GM12878 (cell line): Measurements from ENCODE around the gene EDEM2. TPM values are rescaled to one million over a fixed set of nuclear protein-coding genes. Genes with fewer than 3 reads are reported as not detected.

Experiments used
- ATAC-seq: fragments of 200-7000 bp; cut with Tn5 transposase; 3 replicates; pipeline ENCODE4 v1.9.1; 2020; ENCODE audit warnings: mild to moderate bottlenecking, moderate library complexity
- BruUV-seq: library from RNA; stranded (reverse); fragments of 400-500 nt; replicated peaks from 2 replicates; lab custom pipeline; 2021; lab: Mats Ljungman, UMichigan
- CTCF ChIA-PET: fragments of 300-600 bp; sonication (Branson Sonifier 250); formaldehyde crosslinking; extraction: SDS; loops from one replicate; lab custom pipeline; 2021; ENCODE audit warnings: inconsistent platforms; lab: Yijun Ruan, JAX
- POLR2A ChIA-PET: fragments of 350-600 bp; formaldehyde crosslinking; extraction: SDS; loops from one replicate; lab custom pipeline; 2021; ENCODE audit warnings: inconsistent platforms; lab: Charles Lee
- RAD21 ChIA-PET: fragments of 300-600 bp; sonication (Branson Sonifier 250); formaldehyde crosslinking; loops from one replicate; lab custom pipeline; 2023; ENCODE audit warnings: antibody characterized with exemption; ENCODE audit not compliant: unreplicated experiment; lab: Charles Lee
- SMC1A ChIA-PET: fragments of 300-600 bp; sonication (Branson Sonifier 250); formaldehyde crosslinking; loops from one replicate; lab custom pipeline; 2023; ENCODE audit not compliant: unreplicated experiment, uncharacterized antibody; lab: Charles Lee
- DNase-seq: peaks from one replicate; pipeline ENCODE4 v3.0.0-alpha.2; 2011; ENCODE audit warnings: low read depth, low spot score
- FAIRE-seq: peaks from 3 replicates; lab custom pipeline; 2011; peaks lifted over from hg19 to GRCh38; lab: Jason Lieb, UNC
- H2AFZ ChIP-seq: 2 replicates; pipeline ENCODE4 v1.6.0; 2011; ENCODE audit warnings: low read depth, low read length, control low read depth; ENCODE audit not compliant: control insufficient read depth
- H3K27ac ChIP-seq: 2 replicates; pipeline ENCODE4 v1.5.1; 2011; ENCODE audit warnings: control low read depth; ENCODE audit not compliant: control insufficient read depth, insufficient read depth
- H3K27me3 ChIP-seq, 2 experiments: replicated peaks in 1 of 2; 2 replicates each; pipeline versions ENCODE4 v1.6.0 to v1.6.1; 2011; ENCODE audit warnings: low read length in 1 of 2; ENCODE audit not compliant: control insufficient read depth in 2 of 2, insufficient read depth in 2 of 2
- H3K36me3 ChIP-seq, 2 experiments: 2 replicates each; pipeline ENCODE4 v1.5.1; 2011; ENCODE audit warnings: low read length in 1 of 2; ENCODE audit not compliant: control insufficient read depth in 2 of 2, insufficient read depth in 2 of 2
- H3K4me1 ChIP-seq: 2 replicates; pipeline ENCODE4 v1.6.1; 2011; ENCODE audit warnings: mild to moderate bottlenecking, low read length, moderate library complexity, mixed read lengths; ENCODE audit not compliant: control insufficient read depth, insufficient read depth
- H3K4me2 ChIP-seq: 2 replicates; pipeline ENCODE4 v1.6.0; 2011; ENCODE audit warnings: control low read depth; ENCODE audit not compliant: control insufficient read depth, insufficient read depth
- H3K4me3 ChIP-seq: fragments of 200-600 bp; sonication (generic); 2 replicates; pipeline ENCODE4 v1.5.1; 2016
- H3K79me2 ChIP-seq: 2 replicates; pipeline ENCODE4 v1.6.0; 2011; ENCODE audit warnings: low read length; ENCODE audit not compliant: control insufficient read depth, insufficient read depth
- H3K9ac ChIP-seq: 2 replicates; pipeline ENCODE4 v1.8.0; 2011; ENCODE audit warnings: low read length, control low read depth, mixed read lengths; ENCODE audit not compliant: control insufficient read depth, insufficient read depth
- H3K9me3 ChIP-seq: replicated peaks from 3 replicates; pipeline ENCODE4 v1.5.1; 2011; ENCODE audit warnings: mild to moderate bottlenecking, low read length; ENCODE audit not compliant: control insufficient read depth, insufficient read depth
- H4K20me1 ChIP-seq: 2 replicates; pipeline ENCODE4 v1.6.0; 2011; ENCODE audit not compliant: control insufficient read depth, insufficient read depth
- EP300 ChIP-seq, 2 experiments: fragments of 150-350 bp in 1 of 2; IDR thresholded peaks; 2 replicates each; pipeline ENCODE4 v1.6.1; 2011 to 2012; ENCODE audit warnings: low read depth in 2 of 2, low read length in 2 of 2, borderline replicate concordance in 1 of 2, improper control_type of control experiment in 1 of 2, inconsistent platforms in 1 of 2; ENCODE audit not compliant: control insufficient read depth in 1 of 2
- ESRRA ChIP-seq: IDR thresholded peaks from 2 replicates; pipeline ENCODE4 v1.6.1; 2012; ENCODE audit warnings: mild to moderate bottlenecking, low read length, improper control_type of control experiment
- ETV6 ChIP-seq, 2 experiments: fragments of 450-650 bp in 1 of 2; IDR thresholded peaks in 1 of 2; conservative IDR thresholded peaks in 1 of 2; 2 replicates each; pipeline ENCODE4 v1.6.1; 2014; ENCODE audit warnings: antibody characterized with exemption in 1 of 2, borderline replicate concordance in 1 of 2, low read depth in 1 of 2, mild to moderate bottlenecking in 1 of 2, moderate library complexity in 1 of 2
- GABPA ChIP-seq: IDR thresholded peaks from 2 replicates; pipeline ENCODE4 v1.6.1; 2014; ENCODE audit warnings: antibody characterized with exemption, low read depth, mild to moderate bottlenecking, inconsistent platforms
- IKZF2 ChIP-seq, 2 experiments: fragments of 450-650 bp; IDR thresholded peaks; 2 replicates each; pipeline ENCODE4 v1.6.1; 2017; ENCODE audit warnings: mild to moderate bottlenecking in 2 of 2, moderate library complexity in 2 of 2
- IRF4 ChIP-seq: IDR thresholded peaks from 2 replicates; pipeline ENCODE4 v1.6.1; 2011; ENCODE audit warnings: low read depth, low read length
- POLR2A ChIP-seq: IDR thresholded peaks from 2 replicates; pipeline ENCODE4 v1.6.1; 2011; ENCODE audit warnings: low read depth, mild to moderate bottlenecking, low read length
- POLR2AphosphoS2 ChIP-seq: IDR thresholded peaks from 2 replicates; pipeline ENCODE4 v1.6.1; 2011; ENCODE audit warnings: low read depth, mild to moderate bottlenecking, low read length, improper control_type of control experiment, moderate library complexity
- RUNX3 ChIP-seq: IDR thresholded peaks from 2 replicates; pipeline ENCODE4 v1.6.1; 2012; ENCODE audit warnings: low read length, inconsistent platforms
- SREBF1 ChIP-seq: IDR thresholded peaks from 2 replicates; pipeline ENCODE4 v1.6.1; 2012; ENCODE audit warnings: mild to moderate bottlenecking, low read length
- YY1 ChIP-seq: IDR thresholded peaks from 2 replicates; pipeline ENCODE4 v1.6.1; 2011; ENCODE audit warnings: low read depth, mild to moderate bottlenecking, low read length
- ZNF217 ChIP-seq: fragments of 450-650 bp; IDR thresholded peaks from 2 replicates; pipeline ENCODE4 v1.6.1; 2017; ENCODE audit warnings: antibody characterized with exemption, mild to moderate bottlenecking
- WGBS: methylation state at CpG from one replicate; pipeline ENCODE4 v1.1.6; 2016; ENCODE audit warnings: low lambda C conversion rate; ENCODE audit not compliant: insufficient replicate concordance, insufficient coverage; ENCODE audit errors: missing lambda C conversion rate; 5-methylcytosine and 5-hydroxymethylcytosine counted together
- in situ Hi-C: fragments of 300-500 bp; cut with MboI; formaldehyde crosslinking; loops from 9 replicates; pipeline ENCODE4 v1.14.3; 2018; ENCODE audit warnings: mixed read lengths
- intact Hi-C: fragments of 100-400 bp; cut with micrococcal nuclease; formaldehyde crosslinking; loops from one replicate; pipeline ENCODE4 v1.14.2; 2022; ENCODE audit not compliant: unreplicated experiment
- polyA plus RNA-seq, 11 experiments: library from polyadenylated mRNA; depleted of rRNA in 4 of 11; unstranded in 6 of 11; stranded (reverse) in 5 of 11; fragments of >200 nt; fragmentation: Nextera tagmentation in 4 of 11; fragmentation: Illumina TruSeq in 1 of 11; extraction: Ambion mirVana in 4 of 11; extraction: Trizol in 1 of 11; gene quantifications; 1 replicate in 1 of 11; 2 replicates in 10 of 11; pipeline versions ENCODE4 v1.2.1 to v1.2.3, GENCODE V29; 2011 to 2016; ENCODE audit warnings: inconsistent platforms in 2 of 11, missing spikeins in 2 of 11, low read depth in 1 of 11
- total RNA-seq, 4 experiments: library from RNA; depleted of rRNA in 3 of 4; stranded (reverse); fragments of >200 nt in 3 of 4; fragmentation: Illumina TruSeq in 1 of 4; extraction: Trizol in 1 of 4; gene quantifications; 2 replicates each; pipeline versions ENCODE4 v1.2.1 to v1.2.3, GENCODE V29; 2013 to 2021
- TF ChIP-seq, protein P1 (sequence below), 3 experiments: IDR thresholded peaks in 2 of 3; conservative IDR thresholded peaks in 1 of 3; 2 replicates each; pipeline ENCODE4 v1.5.1; 2011; ENCODE audit warnings: low read depth in 3 of 3, low read length in 3 of 3, mild to moderate bottlenecking in 3 of 3, control low read depth in 2 of 3, moderate library complexity in 2 of 3, inconsistent platforms in 1 of 3, mixed read lengths in 1 of 3; ENCODE audit not compliant: control insufficient read depth in 2 of 3, insufficient read depth in 1 of 3; ENCODE audit errors: extremely low read depth in 1 of 3

EDEM2 gene
- total and polyA plus RNA-seq, 10 of the 15 experiments (the other 5 are each of a cell fraction or from before 2014, with no cell fraction given), result 9.9 to 24.8 (median 14.8) TPM

DNA sequence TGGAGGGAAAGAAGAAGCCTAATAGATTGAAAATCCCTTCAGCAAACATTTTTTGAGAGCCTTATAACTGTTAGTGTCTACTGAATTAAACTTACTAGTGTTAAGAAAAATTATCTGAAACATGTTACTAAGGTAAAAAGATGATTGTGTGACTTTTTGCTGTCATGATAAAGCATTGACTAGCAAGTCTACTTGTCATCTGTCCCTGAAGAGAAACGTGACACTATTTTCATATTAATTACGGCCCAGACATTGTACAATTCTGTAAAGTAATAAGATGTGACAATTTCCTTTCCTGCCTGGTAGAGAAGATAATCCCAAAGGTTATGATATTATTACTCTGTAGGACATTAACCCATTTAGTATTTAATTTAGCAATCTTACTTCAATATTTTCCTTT is 8.8 kb upstream of the EDEM2 start:
- DNase-seq (no peak), ATAC-seq (no peak), FAIRE-seq (no peak)
- CTCF ChIA-PET, result interaction anchor here (1.5 kb wide), 1 partner anchor 11 kb away, joined by 5 read pairs; no protein-coding TSS in a partner anchor
- SMC1A ChIA-PET, result no interaction called here
- H3K4me1 ChIP-seq, result no peaks in the 10 kb centered on the region
- in situ Hi-C loops (no loop called here), intact Hi-C loops (no loop called here)
- no peak overlapping the region for H2AFZ ChIP-seq
- no peak overlapping the region for H3K4me2 ChIP-seq
- H3K36me3 ChIP-seq, result no peaks in the 10 kb centered on the region
- no TSS peak for BruUV-seq
- no peaks in the 10 kb centered on the region for H4K20me1 ChIP-seq
- POLR2A ChIA-PET, result no interaction called here
- H3K4me3 ChIP-seq, result no peak overlapping the region
- no peaks in the 10 kb centered on the region for H3K79me2 ChIP-seq
- H3K27ac ChIP-seq, result no peak overlapping the region
- RAD21 ChIA-PET, result no interaction called here
- no peak overlapping the region for H3K9ac ChIP-seq
- 30% methylated on average over 2 of the region's 2 CpGs for WGBS
- H3K9me3 ChIP-seq, result no peaks in the 10 kb centered on the region
- H3K27me3 ChIP-seq, result no peaks in the 10 kb centered on the region
- TF ChIP-seq ETV6 (conservative IDR thresholded peaks at IDR 0.05 in 1 of 2, IDR thresholded peaks at IDR 0.05 in 1 of 2; ENCODE audit: borderline replicate concordance in 1 of 2, low read depth in 1 of 2) (no peak), EP300 (IDR thresholded peaks at IDR 0.05; ENCODE audit: borderline replicate concordance in 1 of 2, control insufficient read depth in 1 of 2, low read depth in 2 of 2, low read length in 2 of 2) (no peak), SREBF1 (no peak), GABPA (no peak), RUNX3 (no peak), ESRRA (no peak), YY1 (no peak), IKZF2 (IDR thresholded peaks at IDR 0.05) (no peak), POLR2A (no peak), ZNF217 (no peak), IRF4 (no peak), POLR2AphosphoS2 (no peak)
- TF ChIP-seq, protein P1, sequence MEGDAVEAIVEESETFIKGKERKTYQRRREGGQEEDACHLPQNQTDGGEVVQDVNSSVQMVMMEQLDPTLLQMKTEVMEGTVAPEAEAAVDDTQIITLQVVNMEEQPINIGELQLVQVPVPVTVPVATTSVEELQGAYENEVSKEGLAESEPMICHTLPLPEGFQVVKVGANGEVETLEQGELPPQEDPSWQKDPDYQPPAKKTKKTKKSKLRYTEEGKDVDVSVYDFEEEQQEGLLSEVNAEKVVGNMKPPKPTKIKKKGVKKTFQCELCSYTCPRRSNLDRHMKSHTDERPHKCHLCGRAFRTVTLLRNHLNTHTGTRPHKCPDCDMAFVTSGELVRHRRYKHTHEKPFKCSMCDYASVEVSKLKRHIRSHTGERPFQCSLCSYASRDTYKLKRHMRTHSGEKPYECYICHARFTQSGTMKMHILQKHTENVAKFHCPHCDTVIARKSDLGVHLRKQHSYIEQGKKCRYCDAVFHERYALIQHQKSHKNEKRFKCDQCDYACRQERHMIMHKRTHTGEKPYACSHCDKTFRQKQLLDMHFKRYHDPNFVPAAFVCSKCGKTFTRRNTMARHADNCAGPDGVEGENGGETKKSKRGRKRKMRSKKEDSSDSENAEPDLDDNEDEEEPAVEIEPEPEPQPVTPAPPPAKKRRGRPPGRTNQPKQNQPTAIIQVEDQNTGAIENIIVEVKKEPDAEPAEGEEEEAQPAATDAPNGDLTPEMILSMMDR (IDR thresholded peaks at IDR 0.05 in 2 of 3, conservative IDR thresholded peaks at IDR 0.05 in 1 of 3; ENCODE audit: control insufficient read depth in 2 of 3, extremely low read depth in 1 of 3, insufficient read depth in 1 of 3, low read depth in 3 of 3, low read length in 3 of 3), result no peak
